GM23248 (cell line): Measurements from ENCODE around the gene SLC6A11.

Experiments
- EZH2 ChIP-seq: fragments of 200-600 bp; sonication (generic); IDR thresholded peaks from 2 replicates; pipeline ENCODE4 v1.6.1; 2018; ENCODE audit warnings: antibody characterized with exemption, mild to moderate bottlenecking; ENCODE audit not compliant: insufficient read depth, poor library complexity, severe bottlenecking
- EZH2phosphoT487 ChIP-seq: fragments of 200-600 bp; sonication (generic); IDR thresholded peaks from 2 replicates; pipeline ENCODE4 v1.6.1; 2018; ENCODE audit warnings: antibody characterized with exemption, moderate library complexity, mild to moderate bottlenecking, low read depth; ENCODE audit not compliant: insufficient read depth

DNA sequence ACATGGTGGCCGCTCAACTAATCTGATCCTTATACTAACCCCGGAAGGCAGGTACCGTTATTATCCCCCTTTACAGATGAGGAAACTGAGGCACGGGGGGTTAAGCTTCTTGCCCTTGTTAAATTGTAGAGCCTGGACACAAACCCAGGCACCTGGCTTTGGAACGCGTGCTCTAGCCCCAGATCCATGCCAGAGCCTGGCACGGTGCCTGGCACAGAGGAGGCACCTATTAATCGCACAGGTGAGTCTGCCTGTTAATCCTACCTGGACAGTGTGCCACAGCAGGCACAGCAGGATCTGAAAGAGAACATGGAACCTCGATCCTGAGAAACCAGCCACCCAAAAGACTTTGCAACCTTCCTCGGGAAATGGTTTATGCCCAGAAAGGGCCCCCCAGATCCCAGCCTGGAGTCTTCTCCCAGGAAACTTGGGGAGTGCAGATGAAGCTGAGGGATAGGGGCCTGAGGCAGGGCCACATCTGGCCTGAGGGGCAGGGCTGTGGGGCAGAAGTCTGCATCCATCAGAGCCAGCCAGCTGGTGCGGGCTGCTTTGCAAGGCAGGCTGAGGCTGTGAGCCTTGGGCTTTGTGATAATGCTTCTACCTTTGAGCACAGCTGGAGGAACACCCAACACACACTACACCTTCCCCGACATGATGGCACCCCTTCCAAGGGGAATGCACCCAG lies 121.3 kb downstream of the SLC6A11 start:
- TF ChIP-seq EZH2phosphoT487 (no peak), EZH2 (no peak)
